Measurements from ENCODE around the gene MYO18B.

MYO18B gene

DNA sequence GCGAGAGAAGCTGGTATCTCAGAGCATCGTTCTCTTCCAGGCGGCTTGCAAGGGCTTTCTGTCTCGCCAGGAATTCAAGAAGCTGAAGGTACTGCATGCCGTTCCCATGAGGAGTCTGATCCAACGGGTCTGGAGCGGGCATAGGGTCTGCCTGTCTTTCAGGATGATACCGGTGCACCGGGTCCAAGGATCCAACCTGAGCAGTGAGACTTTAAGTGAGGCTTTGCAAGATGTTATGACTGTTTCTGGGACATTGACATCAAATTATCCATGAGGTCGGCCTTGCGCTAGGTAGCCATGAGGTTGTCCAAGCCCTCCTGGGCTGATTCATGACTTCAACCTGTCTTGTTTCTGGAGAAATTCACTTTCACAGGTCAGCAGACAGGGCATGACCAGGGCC, 132.3 kb downstream of the MYO18B start:
- no peak for DNase-seq

DNA sequence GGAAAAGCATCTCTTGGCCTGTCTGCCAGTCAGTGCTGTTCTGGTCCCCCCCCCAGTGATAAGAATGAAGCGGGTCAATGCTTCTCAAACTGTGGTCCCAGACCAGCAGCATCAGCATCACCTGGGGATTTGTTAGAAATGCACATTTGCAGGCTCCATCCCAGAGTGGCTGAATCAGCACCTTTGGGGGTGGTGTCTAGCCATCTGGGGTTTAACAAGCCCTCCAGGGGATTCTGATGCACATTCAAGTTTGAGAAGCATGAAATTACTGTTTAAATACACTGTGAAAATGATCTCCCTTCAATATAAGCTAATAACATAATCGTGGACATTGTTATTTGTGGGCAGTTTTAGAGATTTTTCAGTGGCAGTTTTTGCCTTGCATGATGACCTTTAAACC, 133.5 kb downstream of the MYO18B start:
- no peak for DNase-seq

DNA sequence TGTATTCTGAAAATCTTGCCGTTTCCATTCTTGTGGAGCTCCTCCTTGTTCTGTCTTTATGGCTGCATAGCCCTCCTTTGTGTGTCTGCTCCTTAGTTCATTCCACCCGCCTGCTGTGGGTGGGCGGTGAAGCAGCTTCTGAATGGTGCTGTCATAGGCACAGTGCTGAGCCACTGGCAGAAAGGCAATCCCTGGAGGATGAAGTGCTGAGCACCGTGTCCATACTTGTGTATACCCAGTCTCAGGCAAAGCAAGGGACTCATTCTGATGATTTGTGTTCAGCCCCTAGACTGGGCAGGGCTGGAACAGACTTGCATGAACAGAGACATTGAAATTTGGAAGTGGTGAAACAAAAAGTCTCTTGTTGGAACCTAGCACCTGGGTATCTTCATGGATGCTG, 134.9 kb downstream of the MYO18B start:
- no peak for DNase-seq

DNA sequence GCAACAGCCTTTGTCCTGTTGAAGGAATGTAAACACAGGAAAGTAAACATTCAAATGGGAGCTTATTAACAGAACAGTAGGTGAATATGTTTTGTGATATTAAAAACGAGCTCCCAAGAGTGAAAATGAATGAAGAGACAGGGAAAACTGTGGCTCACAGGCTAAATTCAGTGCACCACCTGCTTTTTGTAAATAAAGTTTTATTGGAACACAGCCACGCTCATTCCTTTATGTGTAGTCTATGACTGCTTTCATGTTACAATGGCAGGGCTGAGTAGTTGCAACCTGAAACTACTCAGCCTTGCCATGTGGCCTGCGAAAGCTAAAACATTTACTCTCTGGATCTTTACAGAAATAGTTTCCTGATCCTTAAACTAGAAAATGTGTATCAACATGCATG, 136.9 kb downstream of the MYO18B start:
- DNase-seq: no peak

DNA sequence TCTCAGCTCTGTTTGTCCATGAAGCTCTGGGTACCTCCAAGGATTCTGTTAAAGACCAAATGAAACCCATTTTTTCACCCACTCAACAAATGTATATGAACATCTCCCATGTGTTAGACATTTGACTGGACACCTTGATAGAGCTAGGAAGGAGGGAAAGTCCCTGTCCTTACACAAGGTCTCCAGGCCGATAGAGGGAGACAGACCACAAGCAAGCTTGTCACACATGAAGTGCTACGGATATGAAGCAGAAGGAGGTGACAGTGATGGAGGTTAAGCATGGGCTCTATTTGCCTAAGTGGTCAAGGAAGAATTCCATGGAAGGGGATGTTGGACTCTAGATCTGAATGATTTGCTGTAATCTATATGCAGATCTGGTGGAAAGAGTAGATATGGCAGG, 138.5 kb downstream of the MYO18B start:
- no peak for DNase-seq

DNA sequence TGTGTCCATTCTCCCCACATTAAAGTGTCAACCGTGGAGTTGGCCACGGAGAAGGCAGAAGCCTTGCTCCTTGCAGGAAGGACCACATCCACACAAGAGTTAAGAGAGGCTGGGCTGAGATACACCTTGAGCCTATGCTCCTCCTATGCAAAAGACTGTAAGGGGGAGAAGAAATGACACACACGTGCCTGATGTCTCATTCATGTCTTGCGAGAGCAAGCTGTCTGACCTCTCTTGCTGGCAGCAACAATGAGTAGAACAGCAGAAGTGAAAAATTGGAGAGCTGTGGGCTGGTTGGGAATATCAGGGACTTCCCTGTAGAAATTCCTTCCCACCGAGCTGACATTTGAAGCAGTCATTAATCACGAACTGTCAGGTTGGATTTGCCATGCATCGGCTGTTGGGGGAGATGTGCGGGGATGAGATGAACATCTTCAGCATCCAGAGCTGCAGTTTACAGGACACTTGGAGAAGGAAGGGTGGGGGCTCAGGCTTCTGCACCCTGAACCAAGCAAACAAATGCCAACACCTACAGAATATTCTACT, 139.3 kb downstream of the MYO18B start:
- no peak for DNase-seq

DNA sequence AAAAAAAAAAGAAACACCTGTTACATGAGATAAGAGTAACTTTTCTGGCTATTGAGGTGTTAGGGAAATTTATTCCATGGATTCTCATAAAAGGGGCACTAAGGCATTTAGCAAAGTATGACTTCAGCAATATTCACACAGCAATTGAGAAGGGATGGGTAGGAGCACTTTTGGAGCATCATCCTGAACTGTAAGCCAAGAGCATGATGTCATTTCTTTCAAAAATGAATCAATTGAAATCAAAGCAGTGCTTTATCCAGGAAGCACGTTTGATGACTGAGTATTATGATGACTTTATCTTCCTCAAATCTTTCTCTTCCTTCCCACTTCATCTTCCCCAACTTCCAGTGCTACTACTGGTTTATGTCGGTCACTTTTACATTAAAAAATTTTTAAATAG, 140.4 kb downstream of the MYO18B start:
- DNase-seq: no peak

DNA sequence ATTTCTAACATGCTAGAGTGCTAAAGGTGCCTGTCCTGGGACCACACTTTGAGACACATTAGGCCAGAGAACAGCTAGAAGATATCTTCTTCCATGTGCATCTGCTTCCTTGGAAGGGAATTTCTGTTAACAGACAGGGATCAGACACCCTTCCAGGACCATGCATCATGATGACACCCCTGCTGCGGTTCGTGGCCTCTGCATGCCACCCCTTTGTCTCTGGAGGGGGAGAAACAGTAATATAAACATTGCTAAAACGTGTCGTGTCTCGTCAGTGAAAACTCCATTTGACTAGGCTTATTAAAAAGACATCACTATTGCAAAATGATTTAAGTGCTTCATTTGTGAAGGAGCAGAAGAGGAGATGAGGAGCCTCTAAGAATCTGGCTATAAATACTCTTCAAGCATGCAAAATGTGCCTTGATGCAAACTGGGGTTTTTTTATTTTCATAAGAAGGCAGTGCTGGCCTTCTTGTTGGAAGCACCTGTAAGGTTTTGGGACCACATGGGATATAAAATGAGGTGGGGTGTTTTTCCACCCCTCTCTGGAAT, 141.6 kb downstream of the MYO18B start:
- DNase-seq: no peak

DNA sequence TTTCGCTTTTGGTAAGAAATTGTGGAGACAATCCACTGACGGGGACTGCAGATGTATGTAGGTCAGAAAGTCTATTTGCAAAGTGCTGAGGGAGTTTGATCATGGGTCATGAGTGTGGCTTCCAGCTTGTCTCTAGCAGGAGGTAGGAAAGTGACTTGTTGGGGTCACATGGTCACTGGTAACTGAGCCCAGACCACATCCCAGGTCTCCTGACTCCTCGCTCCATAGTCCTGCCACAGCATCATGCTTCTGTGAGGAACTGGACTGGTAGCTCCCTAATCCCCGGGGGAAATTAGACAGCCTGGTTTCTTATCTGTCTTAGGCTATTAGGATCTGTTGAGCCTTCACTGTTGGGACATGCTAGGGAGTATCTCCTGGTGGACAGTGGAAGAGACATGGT, 142.1 kb downstream of the MYO18B start:
- no peak for DNase-seq

DNA sequence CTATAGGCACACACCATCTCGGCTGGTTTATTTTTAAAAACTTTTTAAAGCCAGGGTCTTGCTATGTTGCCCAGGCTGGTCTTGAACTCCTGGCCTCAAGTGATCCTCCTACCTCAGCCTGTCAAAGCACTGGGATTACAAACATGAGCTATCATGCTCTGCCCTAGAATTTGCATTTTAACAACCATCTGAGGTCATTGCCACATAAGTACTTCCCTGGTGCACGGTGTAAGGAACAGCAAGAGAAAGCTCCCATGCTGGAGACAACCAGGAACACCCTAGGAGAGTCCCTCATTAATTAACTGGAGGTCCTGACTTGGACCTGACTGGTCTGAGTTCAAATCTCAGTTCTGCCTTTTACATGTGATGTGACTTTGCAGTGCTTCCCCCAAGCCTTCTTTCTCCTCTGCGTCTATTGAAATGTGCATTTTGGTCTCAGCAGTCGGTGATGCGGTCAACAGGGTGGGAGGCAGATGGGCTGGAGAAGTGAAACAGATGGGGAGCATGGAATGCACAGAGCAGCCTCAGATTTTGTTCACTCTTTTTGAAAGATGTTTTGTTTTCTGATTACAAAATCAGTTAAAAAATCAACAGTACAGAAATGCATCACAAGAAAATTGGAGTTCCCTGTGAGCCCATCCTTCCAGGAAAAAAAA, 146.5 kb downstream of the MYO18B start:
- no peak for DNase-seq

DNA sequence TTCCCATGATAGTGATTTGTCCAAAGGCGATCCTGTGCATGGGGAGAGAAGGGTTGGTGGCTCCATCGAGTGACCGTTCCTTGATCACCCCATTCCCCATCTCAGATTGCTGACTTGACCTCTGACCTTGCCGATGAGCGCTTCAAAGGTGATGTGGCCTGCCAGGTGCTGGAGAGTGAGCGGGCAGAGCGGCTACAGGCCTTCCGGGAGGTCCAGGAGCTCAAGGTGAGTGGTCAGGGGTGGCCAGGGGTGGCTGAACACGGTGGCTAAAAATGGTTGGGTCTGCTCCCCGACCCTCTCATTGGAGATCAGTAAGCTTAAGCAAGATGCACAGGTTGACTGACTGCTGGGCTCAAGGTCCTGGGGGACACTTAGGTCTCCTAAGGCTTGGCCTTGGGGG, 148.7 kb downstream of the MYO18B start:
- no peak for DNase-seq

DNA sequence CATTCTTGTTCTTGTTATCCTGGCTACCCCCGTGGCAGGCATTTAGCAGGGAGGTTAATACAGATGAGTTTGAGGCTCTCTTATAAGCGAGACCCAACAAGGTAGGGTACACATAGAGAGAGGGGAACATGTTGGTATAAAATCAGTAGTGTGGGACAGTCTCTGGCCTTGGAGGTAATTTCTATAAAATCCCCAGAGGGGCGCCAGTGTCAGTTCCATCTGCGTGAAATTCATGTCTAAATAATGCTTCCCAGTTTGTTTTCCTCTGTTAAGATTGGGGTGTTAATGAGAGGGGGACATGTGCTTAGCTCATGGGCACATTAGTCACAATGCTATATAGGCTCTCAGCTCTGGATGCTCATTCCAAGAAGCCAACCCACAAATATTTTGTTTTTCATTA, 150.7 kb downstream of the MYO18B start:
- DNase-seq: no peak

DNA sequence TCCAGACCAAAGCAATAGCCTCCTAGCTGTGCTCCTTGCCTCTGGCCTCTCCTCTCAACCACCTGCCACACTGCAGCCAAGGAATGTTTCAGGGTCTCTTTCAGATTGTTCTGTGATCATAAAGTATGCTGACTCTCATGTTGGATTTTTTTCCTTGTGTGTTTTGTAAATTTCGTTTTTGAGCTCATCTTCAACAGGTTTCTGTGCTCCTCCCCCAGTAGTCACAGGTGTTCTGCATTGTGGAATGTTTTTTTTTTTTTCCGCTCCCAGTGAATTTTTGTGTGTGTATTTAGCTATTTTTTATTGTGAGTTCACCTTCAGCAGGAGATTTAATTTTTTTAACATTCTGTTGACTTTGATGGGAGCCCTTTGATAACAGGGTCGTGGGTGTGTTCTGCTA, 153.7 kb downstream of the MYO18B start:
- DNase-seq: no peak

DNA sequence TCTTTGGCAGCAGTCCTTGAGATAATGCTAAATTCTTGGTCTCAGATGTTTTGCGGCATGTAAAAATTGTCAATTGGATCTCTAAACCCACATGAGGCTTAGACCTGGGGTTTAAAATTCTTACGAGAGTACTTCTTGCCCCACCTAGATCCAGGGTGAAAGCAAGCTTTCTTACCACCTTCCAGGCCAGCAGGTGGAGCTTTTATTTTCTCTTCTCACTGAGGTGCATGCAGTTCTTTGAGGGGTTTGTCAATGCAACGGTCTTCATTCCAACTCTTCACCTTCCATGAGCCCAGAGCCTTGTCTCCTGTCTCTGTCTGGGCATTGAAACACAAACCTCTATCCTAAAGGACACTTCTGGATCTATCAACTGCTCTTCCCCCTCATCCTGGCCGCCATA, 154.1 kb downstream of the MYO18B start:
- DNase-seq: no peak

DNA sequence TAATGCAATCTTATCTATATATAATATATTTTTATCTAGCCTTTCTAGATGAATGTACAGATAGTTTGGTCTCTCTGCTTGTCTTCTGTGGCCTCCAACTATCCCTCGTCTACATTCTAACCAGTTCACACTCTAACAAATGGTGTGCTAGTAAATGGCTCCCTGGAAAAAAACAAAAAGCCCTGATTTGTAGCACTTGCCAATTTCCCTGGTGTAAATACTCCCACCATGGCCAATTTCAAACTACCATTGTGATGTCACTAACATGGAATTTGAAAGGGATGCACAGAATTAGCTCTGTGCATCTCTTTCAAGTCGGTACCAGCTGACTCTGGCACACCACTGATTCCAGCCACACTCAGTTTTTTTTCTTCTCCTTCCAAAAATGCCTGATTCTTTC, 154.6 kb downstream of the MYO18B start:
- DNase-seq: no peak

DNA sequence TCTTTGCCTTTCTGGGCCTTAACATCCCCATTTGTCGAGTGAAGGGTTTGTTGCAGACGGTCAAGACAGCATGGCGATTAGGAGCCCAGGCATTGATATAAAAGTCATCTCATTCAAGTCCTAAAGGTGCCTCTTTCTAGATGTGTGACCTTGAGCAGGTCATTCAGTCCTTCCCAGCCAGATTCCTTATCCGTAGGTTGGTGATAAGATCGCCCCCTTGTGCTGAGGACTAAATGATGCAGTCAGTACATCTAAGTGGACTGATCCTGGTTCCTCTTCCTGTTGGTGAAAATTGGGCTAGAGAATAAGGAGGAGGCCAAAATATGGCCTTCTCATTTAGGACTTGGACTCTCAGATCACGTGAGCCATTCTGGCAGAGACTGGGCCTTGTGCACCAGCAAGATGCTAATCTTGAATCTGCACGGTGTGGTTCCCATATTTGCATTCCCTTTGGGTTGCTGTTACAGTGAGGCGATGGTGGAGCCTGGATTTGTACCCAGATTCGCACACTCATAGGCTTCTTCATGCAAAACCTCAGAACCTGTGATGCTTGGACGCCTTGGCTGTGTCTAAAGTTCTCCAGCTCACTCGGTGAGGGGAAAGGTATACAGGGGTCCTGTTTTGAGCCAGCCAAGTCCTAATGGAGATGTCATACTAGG, 156.8 kb downstream of the MYO18B start:
- DNase-seq: no peak

DNA sequence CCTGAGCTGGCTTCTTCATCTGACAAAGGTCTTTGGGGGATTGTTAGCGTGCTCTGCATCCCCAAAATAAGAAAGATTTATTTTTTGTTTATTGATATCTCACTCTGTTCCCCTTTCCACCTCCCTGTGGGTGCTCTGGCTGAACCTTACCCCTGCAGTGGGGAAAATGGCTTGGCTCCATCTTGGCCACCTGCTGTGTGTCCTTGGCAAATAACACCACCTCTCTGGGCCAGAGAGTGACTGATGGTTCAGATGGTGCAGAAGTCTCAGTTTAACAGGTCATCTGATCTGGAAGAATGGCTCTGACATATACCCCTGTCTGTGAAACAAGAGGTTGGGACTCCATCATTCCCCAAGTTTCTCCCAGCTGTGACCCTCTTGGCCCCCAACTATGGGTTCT, 157.6 kb downstream of the MYO18B start:
- no peak for DNase-seq

DNA sequence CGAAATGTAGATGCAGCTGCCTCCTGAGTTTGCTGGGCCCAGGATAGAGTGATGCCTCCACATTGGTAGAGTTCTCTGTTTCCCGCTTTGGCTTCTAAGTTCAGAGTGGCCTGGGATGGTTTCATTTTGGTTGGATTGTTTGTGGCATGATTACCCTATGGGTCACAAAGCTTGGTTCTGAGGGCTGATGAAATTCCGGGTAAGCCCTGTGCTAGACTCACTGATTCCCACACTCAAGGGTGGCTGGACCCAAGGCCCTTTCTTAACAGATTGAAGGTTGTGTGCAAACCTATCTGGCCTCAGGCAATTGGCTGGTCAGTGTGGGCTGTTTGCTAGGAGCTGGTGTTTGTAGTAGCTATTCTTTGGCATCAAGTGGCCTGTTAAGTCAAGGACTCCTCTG, 158.4 kb downstream of the MYO18B start:
- no peak for DNase-seq

DNA sequence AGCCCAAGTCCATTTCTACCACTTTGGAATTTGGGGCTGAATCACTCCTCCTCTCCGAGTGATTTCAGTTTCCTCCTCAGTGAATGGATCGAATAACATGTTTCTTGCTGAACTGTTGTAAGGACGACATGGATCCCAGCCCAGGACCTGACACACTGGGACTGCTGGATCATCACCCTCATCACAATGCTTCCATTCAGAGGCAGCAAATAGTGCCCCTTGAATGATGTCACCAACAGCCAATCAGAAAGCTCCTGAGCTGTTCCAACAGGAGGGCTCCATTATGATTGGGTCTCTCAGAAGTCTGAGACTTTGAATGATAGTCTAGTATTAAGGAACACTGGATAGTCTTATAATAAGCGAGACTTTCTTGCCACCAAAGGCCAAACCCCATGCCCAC, 158.9 kb downstream of the MYO18B start:
- DNase-seq: no peak

DNA sequence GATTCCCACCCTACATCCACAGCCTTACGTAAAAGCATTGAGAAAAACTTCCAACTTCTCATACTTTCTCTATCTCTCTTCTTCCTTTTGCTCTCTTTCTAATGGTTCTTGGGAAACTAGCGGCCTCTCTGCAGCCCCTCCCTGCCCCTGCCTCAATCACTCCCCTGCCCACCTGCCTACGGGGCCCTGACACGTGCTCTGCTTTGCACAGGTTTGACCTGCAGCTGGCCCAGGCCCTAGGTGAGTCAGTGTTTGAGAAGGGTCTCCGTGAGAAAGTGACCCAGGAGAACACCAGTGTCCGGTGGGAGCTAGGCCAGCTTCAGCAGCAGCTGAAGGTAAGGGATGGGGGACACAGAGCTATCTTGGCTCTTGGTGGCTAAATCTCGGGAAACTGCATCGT, 160.4 kb downstream of the MYO18B start:
- no peak for DNase-seq

DNA sequence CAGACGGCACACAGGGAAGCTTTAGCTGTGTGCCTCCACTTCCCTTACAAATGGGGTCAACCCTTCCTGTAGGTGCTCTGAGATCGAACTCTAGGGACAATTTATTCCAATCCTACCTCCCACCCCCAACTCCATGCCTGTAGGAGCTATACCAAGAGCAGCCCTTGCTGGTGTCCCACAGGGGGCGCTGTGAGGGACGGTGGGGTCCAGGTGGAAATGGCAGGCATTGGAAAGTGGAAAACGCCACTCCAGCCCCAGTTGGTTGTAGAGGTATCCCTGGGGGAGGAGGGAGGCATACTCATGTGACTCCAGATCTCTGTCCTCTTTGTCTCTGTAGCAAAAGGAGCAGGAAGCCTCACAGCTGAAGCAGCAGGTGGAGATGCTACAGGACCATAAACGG, 161.3 kb downstream of the MYO18B start:
- DNase-seq: no peak

DNA sequence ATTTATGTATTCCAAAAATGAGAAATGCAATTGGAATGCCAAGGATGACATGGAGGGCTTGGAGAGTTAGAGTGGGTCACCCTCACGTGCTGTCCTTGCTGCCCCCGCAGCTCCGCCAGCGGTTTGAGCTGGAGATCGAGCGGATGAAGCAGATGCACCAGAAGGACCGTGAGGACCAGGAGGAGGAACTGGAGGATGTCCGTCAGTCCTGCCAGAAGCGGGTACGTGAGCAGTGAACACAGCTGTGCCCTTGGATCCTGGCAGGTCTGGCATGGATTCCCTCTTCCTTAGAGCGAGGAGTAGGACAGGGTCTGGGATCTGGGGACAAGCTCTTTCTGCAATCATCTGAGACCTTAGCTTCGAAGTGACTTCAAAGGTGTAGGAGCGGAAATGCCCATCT, 166.2 kb downstream of the MYO18B start:
- no peak for DNase-seq

DNA sequence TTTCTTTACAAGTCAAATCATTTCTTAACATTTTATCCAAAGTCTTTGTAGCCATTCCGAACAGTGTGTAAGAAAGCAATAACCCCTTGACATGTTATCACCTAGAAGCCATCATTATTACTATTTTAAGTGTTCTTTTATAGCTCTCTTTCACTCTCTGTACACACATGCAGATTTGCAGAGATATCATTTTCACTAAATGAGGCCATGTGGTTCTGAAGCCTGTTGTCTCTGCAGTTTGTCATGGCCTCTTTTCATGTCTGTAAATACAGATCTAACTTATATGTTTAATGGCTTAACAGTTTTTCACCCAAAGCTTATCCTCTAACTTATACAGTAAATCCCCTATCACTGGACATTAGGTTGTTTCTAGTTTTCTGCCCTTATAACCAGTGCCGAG, 166.8 kb downstream of the MYO18B start:
- no peak for DNase-seq

DNA sequence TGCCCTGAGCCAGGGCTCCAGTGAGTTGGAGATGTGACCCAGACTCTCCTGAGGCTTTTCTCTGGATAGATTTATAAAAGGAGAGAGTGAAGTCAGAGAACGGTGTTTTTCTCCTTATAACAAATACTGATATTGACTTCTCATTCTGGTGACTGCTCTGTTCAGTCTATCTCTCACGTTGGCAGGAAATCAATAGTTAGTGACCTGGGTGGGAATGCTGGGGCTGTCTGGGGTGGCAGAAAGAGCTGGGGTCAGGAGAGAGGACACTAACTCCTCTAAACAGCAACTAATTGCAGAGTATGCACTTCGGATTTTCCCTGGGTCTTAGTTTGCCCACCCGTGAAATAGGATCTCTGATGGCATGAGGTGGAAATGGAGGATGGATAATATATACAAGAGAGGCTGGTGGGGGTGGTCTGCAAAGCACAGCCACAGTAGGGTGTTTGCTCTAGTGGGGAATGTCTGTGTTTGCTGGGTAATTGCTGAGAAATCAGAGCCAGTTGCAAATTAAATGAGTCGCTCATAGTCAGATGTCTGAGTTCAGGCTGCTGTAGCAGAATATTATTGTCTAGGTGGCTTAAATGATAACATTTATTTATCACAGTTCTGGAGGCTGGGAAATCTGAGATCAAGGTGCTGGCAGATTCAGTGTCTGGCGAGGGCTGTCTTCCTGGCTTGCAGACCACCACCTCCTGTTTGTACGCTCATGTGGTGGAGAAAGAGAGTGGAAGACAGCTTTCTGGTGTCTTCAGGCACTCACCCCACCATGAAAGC, 167.8 kb downstream of the MYO18B start:
- DNase-seq: no peak

Data from CD4-positive, alpha-beta T cell treated with Interleukin-4 for 1 hour (primary cell).